Ishikawa (cell line): ENCODE results near the gene NAGK.

Source experiments
- CREB1 ChIP-seq: IDR thresholded peaks from 2 replicates; pipeline ENCODE4 v1.6.1; 2012; ENCODE audit warnings: low read depth
- TEAD4 ChIP-seq: IDR thresholded peaks from 2 replicates; pipeline ENCODE4 v1.6.1; 2012

DNA sequence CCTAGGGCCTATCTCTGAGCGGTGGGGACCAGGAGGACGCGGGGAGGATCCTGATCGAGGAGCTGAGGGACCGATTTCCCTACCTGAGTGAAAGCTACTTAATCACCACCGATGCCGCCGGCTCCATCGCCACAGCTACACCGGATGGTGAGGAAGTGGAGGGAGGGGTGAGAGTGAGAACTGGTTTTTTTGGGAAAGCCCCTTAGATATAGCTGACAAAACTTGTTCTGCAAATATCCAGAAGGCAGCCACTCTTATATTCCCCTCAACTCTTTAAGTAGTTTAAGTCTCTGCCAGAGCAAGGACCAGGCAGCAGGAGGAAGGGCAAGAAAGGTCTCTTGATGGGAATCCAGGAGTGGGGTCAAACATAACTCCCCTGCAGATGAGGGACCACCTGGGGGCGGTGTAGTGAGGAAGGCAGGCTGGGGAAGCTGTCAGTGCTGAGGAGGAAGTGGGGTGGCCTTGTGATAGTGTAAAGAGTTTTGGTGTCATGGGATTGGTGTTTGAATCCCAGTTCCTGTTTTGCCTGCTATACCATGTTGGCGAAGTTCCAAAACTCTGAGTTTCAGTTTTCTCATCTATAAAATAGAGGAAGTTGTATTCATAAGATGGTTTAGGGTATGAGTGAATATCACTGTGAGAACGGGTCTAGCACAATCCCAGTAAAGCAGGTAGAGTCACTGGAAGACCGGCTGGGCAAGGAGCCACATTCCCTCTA, 3.4 kb downstream of the NAGK start:
- TF ChIP-seq CREB1: no peak
- no peak for TF ChIP-seq TEAD4
